Measurements from ENCODE around the gene CORO7.
A peak's percentile ranks its signal among the peaks of the same experiment; 100 is the strongest.

DNA sequence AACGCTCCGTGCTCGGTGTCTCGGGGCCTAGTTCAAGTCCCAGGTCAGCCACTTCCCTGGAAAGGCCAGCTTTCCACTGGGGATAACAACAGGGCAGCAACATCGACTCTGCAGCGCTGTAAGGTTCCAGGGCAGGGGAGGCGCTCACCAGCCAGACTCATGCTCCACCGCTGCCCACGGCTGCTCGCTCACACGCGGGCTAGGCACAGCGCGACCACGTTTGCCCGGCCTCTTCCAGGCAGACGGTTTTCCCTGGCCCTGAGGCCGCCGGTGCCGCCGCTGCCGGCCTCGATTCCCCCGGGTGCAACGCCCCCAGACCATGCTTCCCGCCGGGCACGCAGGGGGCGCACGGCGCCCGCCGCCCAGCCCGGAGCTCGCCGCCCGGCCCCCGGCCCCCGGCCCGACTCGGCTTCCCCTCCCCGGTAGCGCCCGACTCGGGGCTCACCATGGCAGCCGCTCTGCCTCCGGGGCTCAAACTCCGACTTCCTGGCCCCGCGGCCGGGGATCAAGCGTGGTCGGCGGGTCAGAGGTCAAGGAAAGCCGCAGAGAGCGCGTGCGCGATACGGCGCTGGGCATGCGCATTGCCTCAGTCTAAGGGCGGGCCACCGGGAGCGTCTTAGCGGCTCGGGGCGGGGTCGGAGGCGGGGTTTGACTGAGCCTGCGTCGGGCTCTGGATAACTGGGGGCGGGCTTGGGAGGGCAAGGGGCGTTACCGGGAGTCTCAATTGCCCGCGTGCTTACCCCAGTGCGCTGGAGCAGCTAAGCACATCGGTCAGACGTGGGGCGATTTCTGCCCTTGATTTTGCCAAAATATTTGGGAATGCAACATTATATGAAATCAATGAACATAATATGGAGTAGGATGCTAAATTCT is 65.4 kb downstream of the CORO7 start, which contains the start of gene PAM16:
- TF ChIP-seq POLR2A (IDR thresholded peaks at IDR 0.05) (peak in 1 of 2 donors; percentile 30), POLR2AphosphoS5 (IDR thresholded peaks at IDR 0.05; ENCODE audit: insufficient read depth in 1 of 2, low read depth in 1 of 2) (peak; percentile 59 to 82)
- TF ChIP-seq, protein P1, sequence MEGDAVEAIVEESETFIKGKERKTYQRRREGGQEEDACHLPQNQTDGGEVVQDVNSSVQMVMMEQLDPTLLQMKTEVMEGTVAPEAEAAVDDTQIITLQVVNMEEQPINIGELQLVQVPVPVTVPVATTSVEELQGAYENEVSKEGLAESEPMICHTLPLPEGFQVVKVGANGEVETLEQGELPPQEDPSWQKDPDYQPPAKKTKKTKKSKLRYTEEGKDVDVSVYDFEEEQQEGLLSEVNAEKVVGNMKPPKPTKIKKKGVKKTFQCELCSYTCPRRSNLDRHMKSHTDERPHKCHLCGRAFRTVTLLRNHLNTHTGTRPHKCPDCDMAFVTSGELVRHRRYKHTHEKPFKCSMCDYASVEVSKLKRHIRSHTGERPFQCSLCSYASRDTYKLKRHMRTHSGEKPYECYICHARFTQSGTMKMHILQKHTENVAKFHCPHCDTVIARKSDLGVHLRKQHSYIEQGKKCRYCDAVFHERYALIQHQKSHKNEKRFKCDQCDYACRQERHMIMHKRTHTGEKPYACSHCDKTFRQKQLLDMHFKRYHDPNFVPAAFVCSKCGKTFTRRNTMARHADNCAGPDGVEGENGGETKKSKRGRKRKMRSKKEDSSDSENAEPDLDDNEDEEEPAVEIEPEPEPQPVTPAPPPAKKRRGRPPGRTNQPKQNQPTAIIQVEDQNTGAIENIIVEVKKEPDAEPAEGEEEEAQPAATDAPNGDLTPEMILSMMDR (IDR thresholded peaks at IDR 0.05): peak in 2 of 3 experiments; percentile 13 to 36

All from vagina (tissue), 2 donors.